NK-92 (cell line): ENCODE results near the gene IGFL3.

Experiments
- DNase-seq: peaks from one replicate; lab custom pipeline; 2025; ENCODE audit not compliant: unreplicated experiment; lab: John Stamatoyannopoulos, UW

The IGFL3 gene

GRCh38 chr19:46077815-46078167 lies 46.7 kb downstream of the IGFL3 start:
- no peak for DNase-seq

GRCh38 chr19:46076951-46077814 lies 47.3 kb downstream of the IGFL3 start:
- DNase-seq: no peak

GRCh38 chr19:46076031-46076880 lies 48.2 kb downstream of the IGFL3 start:
- no peak for DNase-seq

- no peak for DNase-seq
These were observed 51.1 kb downstream of the IGFL3 start for GRCh38 chr19:46073268-46073922.
